Activated CD4-positive, alpha-beta T cell treated with anti-CD3 and anti-CD28 coated beads, Interleukin-2, Interleukin-4, amounts not matched to agents 100 ng/mL and 50 ng/mL, durations not matched to agents 16 hours and 8 hours (primary cell): Measurements from ENCODE around the gene YKT6.
"Not testable (repeated sequence)": the region's sequence is repeated elsewhere in the genome, so short reads cannot be mapped to it uniquely, and the experiment has no call there.

Experiments used
- DNase-seq: peaks from one replicate; pipeline ENCODE4 v3.0.0-alpha.2; 2020; ENCODE audit warnings: low spot score

The YKT6 gene

GRCh38 chr7:44193011-44193802, 7.6 kb upstream of the YKT6 start:
- DNase-seq = no peak

GRCh38 chr7:44194069-44194468, 6.7 kb upstream of the YKT6 start:
- peak; percentile 37 for DNase-seq

- DNase-seq = no peak
Measured at GRCh38 chr7:44194562-44195145, 6.1 kb upstream of the YKT6 start.

DNA sequence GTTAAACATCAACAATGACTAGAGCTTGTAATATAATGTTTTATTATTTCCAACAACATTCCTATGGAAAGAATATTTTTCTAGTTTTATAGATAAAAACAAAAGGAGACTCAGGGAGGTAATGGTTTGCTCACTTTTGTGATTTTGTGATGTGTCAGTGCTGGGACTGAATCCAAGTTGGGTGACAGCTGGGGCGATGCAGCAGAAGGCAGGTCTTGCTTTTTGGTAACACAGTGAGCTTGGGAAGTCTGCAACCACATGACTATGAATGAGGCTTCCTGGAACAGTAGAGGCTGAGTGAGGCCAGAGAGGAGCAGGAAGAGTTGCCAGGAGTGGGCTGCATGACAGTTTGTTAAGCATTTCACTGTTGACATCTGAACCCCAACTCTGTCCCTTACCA, 4.9 kb upstream of the YKT6 start:
- no peak for DNase-seq

DNA sequence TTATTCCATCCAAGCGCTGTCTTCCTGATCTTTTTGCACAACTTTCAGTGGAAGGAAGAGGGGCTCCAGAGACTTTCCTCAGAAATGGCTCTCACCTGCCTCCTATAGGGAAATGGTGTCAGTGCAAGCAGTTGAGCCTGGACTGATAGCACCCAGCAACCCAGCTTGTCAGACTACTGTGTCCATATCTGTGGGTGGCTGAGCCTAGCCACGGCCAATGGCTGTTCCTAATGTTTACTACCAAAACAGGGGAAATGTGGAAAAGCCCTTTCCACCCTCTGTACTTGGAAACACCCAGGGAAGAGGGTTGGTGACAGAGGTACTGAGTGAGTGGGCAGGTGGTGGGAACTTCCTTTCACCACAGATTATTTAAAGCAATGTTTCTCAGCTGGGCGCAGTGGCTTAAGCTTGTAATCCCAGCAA, 4.3 kb upstream of the YKT6 start:
- DNase-seq = peak; percentile 36

DNA sequence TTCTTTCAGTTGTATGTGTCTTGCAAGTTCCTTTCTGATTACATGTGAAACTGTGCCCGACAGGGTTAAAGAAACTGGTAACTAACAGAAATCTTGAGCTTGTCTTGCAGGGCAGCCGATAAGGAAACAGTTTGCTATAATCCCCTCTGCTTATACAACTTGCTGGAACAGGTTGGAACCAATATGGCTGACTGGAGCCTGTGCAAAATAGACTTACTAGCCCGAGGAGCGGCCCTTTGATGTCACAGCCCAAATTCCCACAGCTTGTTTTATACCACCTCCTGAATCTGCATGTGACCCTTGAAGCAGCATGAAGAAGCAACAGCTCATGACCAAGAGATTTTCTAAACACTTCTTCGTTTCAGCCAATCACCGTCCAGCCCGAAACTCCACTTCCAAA, 3.3 kb upstream of the YKT6 start:
- DNase-seq = no peak

DNA sequence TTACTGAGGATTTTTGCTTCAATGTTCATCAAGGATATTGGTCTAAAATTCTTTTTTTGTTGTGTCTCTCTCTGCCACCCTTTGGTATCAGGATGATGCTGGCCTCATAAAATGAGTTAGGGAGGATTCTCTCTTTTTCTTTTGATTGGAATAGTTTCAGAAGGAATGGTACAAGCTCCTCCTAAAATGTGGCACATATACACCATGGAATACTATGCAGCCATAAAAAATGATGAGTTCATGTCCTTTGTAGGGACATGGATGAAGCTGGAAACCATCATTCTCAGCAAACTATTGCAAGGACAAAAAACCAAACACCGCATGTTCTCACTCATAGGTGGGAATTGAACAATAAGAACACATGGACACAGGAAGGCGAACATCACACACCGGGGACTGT, 615 bp upstream of the YKT6 start:
- not testable (repeated sequence) for DNase-seq

GRCh38 chr7:44201813-44202212, 1.0 kb downstream of the YKT6 start:
- no peak for DNase-seq

DNA sequence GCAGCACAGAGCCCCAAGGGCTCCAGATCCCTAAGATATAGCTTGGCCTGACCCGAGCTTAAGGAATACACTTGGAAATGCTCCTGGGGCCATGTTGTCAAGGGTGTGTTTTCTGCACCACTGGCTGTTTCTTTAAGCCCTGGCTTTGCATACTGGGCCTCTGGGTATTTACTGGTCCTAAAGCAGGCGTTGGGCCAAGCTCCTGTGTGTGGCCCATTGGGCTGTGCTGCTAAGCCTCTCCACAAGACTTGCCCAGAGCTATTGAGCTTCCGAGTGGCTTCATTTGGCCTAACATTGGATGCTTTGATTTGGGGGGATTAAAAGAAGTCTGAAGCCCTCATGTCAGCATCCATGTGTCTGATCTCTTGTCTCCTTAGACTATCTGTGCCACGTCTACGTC, 5.2 kb downstream of the YKT6 start:
- no peak for DNase-seq

DNA sequence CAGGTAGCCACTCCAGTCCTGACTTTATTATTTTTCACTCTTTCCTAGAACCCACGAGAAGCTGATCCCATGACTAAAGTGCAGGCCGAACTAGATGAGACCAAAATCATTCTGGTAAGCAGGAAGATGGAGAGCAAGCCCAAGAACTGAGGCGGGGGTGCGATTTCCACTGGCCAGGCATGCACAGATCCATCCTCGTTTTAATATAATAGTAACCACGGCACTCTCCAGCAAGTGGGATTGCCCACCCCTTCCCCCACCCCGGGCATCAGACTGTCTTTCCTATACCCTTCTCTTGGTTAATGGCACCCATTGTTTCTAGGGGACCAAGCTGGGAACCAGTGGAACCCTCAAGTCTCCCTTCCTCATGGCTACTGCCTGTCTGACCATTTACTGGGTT, 7.3 kb downstream of the YKT6 start:
- DNase-seq = no peak

DNA sequence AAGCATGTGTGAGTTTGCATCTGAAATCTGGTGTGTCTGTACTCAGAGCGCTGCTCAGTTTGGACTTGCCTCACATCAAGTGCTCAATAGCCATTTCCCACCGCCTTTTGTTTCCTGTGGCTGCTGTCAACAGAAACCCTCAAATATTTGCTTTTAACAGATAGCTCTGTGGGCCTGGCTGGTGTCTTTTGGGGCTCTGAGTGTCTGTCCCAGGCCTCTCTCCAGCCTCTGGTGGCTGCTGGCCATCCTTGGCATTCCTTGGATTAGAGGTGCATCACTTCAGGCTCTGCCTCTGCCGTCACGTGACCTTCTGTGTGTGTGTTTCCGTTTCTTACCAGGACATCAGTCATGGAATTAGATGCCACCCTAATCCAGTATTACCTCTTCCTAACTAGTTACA, 9.3 kb downstream of the YKT6 start:
- DNase-seq = no peak

DNA sequence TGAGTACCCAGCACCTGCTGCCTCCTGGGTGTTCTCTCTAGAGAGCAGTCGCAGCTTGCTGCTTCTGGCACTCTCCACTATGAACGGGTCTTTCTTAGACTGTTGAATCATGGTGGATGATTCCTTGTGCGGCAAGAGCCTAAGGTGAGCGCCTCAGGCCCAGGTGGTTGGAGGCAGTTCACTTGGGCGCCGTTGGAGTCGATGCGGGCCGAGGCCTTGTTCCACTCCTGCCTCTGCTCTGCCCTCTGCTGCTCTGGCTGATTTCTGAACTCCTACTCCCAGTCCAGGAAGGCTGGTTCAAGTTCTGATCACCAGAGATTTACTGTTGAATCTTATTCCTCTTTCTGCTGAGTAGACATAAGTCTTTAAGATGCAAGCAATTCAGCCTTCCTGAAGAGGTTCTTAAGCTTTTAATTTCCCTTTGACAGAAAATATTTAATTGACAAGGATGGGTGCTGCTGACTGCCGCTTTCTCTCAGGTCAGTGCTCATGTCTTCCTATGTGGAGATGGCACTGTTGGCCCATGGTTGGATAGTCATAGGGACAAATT, 10.4 kb downstream of the YKT6 start:
- no peak for DNase-seq

DNA sequence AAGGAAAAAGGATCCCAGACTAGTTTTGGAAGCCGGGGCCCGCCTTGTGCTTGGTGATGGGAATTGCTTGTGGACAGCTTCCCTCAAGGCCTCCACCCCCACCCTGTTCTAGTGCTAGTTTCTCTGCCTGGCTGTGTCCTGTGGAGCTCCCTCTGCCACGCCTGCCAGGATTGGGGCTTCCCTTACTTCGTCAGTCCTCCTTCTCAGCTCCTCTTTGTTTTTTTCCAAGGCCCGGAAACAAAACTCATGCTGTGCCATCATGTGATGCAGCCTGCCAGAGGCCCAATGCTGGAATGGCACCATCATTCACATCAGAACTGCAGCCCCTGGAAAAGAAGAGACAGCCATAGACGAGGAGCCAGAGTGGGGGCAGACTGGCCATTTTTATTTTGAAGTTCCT, 11.2 kb downstream of the YKT6 start:
- DNase-seq = no peak

DNA sequence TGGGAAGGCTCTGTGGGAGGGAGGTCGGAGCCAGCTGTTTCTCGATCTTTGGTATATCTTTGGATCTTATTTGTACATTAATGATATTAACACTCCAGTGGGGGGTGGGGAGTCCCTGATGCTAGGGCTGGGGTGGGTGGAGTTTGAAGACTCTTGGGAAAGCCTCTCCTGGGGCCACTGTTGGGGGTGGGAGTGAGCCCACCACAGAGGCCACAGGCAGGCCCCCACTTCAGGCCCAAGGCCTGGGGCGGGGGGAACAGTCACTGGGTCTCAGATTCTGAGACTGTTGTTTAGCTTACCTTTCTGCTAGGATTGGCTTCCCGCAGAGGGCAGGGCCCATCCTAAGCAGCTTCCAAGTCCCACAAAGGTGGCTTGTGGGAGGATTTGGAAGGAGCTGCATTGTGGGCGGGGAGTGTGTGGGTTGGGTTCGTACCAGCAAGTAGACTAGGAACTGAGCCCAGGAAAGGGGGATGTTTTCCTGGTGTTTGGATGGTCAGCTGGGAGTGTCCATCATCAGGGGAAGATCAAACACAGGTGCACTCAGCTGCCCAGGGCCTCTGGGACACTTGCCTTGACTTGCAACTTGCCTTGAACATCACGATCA, 11.9 kb downstream of the YKT6 start:
- no peak for DNase-seq

GRCh38 chr7:44213206-44213876, 12.6 kb downstream of the YKT6 start:
- no peak for DNase-seq

GRCh38 chr7:44213877-44214388, 13.2 kb downstream of the YKT6 start:
- DNase-seq = no peak

- no peak for DNase-seq
Measured at GRCh38 chr7:44215531-44215930, 14.8 kb downstream of the YKT6 start.

DNA sequence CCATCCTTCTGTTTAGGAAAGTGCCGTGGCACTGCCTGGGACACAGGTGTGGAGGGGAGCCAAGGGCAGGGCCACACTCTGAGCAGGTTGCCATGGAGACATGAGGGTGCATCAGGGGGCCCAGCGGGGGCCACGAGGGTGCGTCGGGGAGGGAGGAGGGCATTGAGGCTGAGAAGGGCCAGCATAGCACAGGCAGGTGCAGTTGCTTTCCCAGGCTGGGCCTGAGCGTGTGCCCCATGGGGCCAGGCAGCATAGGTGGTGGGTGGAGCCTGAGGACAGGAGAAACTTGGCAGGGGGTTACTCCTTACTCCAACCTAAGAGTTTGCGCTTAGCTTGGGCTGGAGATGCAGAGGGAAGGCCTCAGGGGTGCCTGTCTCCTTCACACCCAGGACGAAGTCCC, 15.2 kb downstream of the YKT6 start:
- DNase-seq = no peak

DNA sequence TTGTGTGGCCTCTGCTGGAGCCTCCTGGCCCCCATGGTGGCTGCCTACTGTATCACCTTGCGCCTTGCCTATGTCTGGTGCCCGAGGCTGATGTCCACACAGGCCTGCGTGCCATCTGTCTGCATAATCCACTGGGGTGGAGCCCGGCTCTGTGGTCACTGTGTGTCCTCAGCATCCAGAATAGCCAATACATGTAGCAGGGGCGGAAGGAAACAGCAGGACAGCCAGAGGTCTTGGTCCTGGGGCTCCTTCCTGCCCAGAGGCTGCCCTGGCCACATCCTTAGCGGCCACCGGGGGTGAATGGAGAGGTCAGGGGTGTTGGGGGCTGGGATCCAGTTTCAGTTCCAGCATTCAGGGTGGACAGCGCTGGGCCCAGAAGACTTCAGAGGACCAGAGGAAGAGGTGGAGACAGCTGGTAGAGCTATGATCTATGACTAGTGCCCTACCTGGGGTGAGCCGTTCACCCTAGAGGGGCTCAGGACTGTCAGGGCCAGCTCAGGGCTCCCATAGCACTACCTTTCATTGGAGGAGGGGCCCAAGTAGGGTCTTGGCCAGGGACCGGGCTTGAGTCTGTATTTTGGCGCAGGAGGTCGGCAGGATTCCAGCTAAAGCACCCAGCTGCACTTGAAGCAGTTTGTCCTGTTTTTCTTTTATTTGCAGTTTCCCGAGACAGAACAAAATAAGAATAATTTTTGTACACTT, 15.9 kb downstream of the YKT6 start:
- DNase-seq = no peak

DNA sequence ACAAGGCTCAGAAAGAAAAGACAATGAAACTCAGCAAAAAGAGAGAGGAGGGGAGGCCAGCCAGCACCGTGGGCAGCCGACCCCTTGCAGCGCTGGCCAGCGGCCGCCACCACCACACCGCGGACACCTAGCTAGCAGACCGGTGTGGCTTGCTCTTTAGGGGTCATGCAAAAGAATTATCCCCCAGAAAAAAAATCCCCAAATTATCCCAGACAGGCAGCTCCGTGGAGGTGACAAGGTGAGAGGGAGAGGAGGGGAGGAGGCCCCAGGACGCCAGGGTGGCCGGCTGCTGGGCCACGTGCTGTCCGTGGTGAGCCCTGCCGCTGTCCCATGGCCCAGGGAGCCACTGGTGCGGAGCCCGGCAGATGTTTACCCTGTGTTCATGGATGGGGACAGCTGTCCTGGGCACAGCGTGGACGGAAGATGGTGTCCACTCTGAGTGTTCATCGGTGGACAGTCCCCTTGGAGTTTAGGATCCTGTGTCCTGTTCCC, 16.5 kb downstream of the YKT6 start:
- DNase-seq = no peak

GRCh38 chr7:44217852-44218402, 17.1 kb downstream of the YKT6 start:
- DNase-seq = no peak
